Large intestine (tissue), 12 donors: ENCODE data around the gene TNKS2. TPM values are rescaled to one million over a fixed set of nuclear protein-coding genes. Genes with fewer than 3 reads are reported as not detected.
"Not testable (repeated sequence)": the region's sequence is repeated elsewhere in the genome, so short reads cannot be mapped to it uniquely, and the experiment has no call there.

ENCODE experiments used
- DNase-seq, 2 donors: peaks; one replicate each; pipeline versions ENCODE4 v3.0.0 to v3.0.0-alpha.2; 2013
- H3K27ac ChIP-seq: one replicate; pipeline ENCODE4 v1.5.1; 2013; ENCODE audit warnings: low read length
- H3K27me3 ChIP-seq: 2 replicates; pipeline ENCODE4 v1.6.1; 2013; ENCODE audit warnings: low read length; ENCODE audit not compliant: control insufficient read depth, insufficient read depth
- H3K36me3 ChIP-seq: 2 replicates; pipeline ENCODE4 v1.6.1; 2013; ENCODE audit warnings: low read length; ENCODE audit not compliant: control insufficient read depth, insufficient read depth
- H3K4me1 ChIP-seq: one replicate; pipeline ENCODE4 v1.6.1; 2013; ENCODE audit warnings: low read length; ENCODE audit not compliant: control insufficient read depth, insufficient read depth
- H3K4me3 ChIP-seq: one replicate; pipeline ENCODE4 v1.5.1; 2013; ENCODE audit warnings: low read length
- H3K9me3 ChIP-seq: one replicate; pipeline ENCODE4 v1.6.1; 2013; ENCODE audit warnings: mild to moderate bottlenecking, low read depth, low read length, moderate library complexity; ENCODE audit not compliant: control insufficient read depth
- WGBS: methylation state at CpG from one replicate; pipeline ENCODE4 v1.1.5; 2013; ENCODE audit warnings: low lambda C conversion rate; ENCODE audit not compliant: insufficient coverage; 5-methylcytosine and 5-hydroxymethylcytosine counted together
- long read RNA-seq, 11 donors: transcript quantifications; one replicate each; lab custom pipeline, GENCODE V29; 2026
- polyA plus RNA-seq: library from polyadenylated mRNA; unstranded; fragments of 120-200 nt; gene quantifications from one replicate; pipeline ENCODE4 v1.2.1, GENCODE V29; 2013

The TNKS2 gene
- 30.6 TPM for polyA plus RNA-seq
- long read RNA-seq, donor 1: 0 reads
- long read RNA-seq, donor 2, full-length matches to known transcripts: 3 of 8 reads
- long read RNA-seq, donor 2, partial matches to known transcripts: 5 of 8 reads
- long read RNA-seq, donor 2, other reads (novel, unspliced or antisense): 0 of 8 reads
- long read RNA-seq, donor 3: 0 reads
- long read RNA-seq, donor 4: 0 reads
- long read RNA-seq, donor 5, full-length matches to known transcripts: 1 of 12 reads
- long read RNA-seq, donor 5, partial matches to known transcripts: 11 of 12 reads
- long read RNA-seq, donor 5, other reads (novel, unspliced or antisense): 0 of 12 reads
- long read RNA-seq, donor 6, full-length matches to known transcripts: 3 of 3 reads
- long read RNA-seq, donor 6, partial matches to known transcripts: 0 of 3 reads
- long read RNA-seq, donor 6, other reads (novel, unspliced or antisense): 0 of 3 reads
- long read RNA-seq, donor 7, partial matches to known transcripts: 287 of 287 reads
- long read RNA-seq, donor 7, other reads (novel, unspliced or antisense): 0 of 287 reads
- long read RNA-seq, donor 8, full-length matches to known transcripts: 1 of 1 reads
- long read RNA-seq, donor 8, partial matches to known transcripts: 0 of 1 reads
- long read RNA-seq, donor 8, other reads (novel, unspliced or antisense): 0 of 1 reads
- long read RNA-seq, donor 9, full-length matches to known transcripts: 3 of 3 reads
- long read RNA-seq, donor 9, partial matches to known transcripts: 0 of 3 reads
- long read RNA-seq, donor 9, other reads (novel, unspliced or antisense): 0 of 3 reads
- long read RNA-seq, donor 10, full-length matches to known transcripts: 2 of 2 reads
- long read RNA-seq, donor 10, partial matches to known transcripts: 0 of 2 reads
- long read RNA-seq, donor 10, other reads (novel, unspliced or antisense): 0 of 2 reads
- long read RNA-seq, donor 11, full-length matches to known transcripts: 2 of 2 reads
- long read RNA-seq, donor 11, partial matches to known transcripts: 0 of 2 reads
- long read RNA-seq, donor 11, other reads (novel, unspliced or antisense): 0 of 2 reads

- Histone ChIP-seq H3K27ac (peak within 1 kb of the TSS; percentile 97), H3K27me3 (no peaks in the 10 kb centered on the region), H3K4me1 (peaks cover 9% of the 10 kb centered on the region), H3K36me3 (peaks cover 4% of the 10 kb centered on the region), H3K9me3 (no peaks in the 10 kb centered on the region), H3K4me3 (peak within 1 kb of the TSS; percentile 90)
- WGBS: 2% methylated on average over 5 of the region's 64 CpGs
- peak; percentile 97 for DNase-seq
These were observed at the start of gene TNKS2 for GRCh38 chr10:91797874-91798648. Gene TNKS2 (plus strand): TSS chr10:91798426. CDS start chr10:91798691, 265 bp downstream.

- not testable (repeated sequence) for H3K27ac ChIP-seq, H3K27me3 ChIP-seq, H3K9me3 ChIP-seq, H3K36me3 ChIP-seq, H3K4me3 ChIP-seq, H3K4me1 ChIP-seq, DNase-seq
- no CpG with 5 or more reads among the region's 20 CpGs for WGBS
These were observed 48.6 kb upstream of the TNKS2 start for GRCh38 chr10:91749592-91749991.

GRCh38 chr10:91756286-91756685 lies 41.9 kb upstream of the TNKS2 start:
- Histone ChIP-seq H3K4me1 (no peaks in the 10 kb centered on the region), H3K4me3 (no peak overlapping the region), H3K9me3 (no peaks in the 10 kb centered on the region), H3K27ac (no peak overlapping the region), H3K36me3 (no peaks in the 10 kb centered on the region), H3K27me3 (no peaks in the 10 kb centered on the region)
- WGBS: 100% methylated on average over 1 of the region's 2 CpGs
- no peak for DNase-seq

GRCh38 chr10:91758303-91759146 lies 39.7 kb upstream of the TNKS2 start:
- H3K4me1 ChIP-seq: no peaks in the 10 kb centered on the region
- no peaks in the 10 kb centered on the region for H3K27me3 ChIP-seq
- H3K27ac ChIP-seq: no peak overlapping the region
- WGBS: 40% methylated on average over 2 of the region's 3 CpGs
- H3K36me3 ChIP-seq: no peaks in the 10 kb centered on the region
- no peaks in the 10 kb centered on the region for H3K9me3 ChIP-seq
- DNase-seq: peak; percentile 21 to 39
- no peak overlapping the region for H3K4me3 ChIP-seq

- no peaks in the 10 kb centered on the region for H3K27me3 ChIP-seq
- WGBS: 100% methylated on average over 2 of the region's 5 CpGs
- no peaks in the 10 kb centered on the region for H3K4me1 ChIP-seq
- H3K9me3 ChIP-seq: no peaks in the 10 kb centered on the region
- DNase-seq: no peak
- no peak overlapping the region for H3K27ac ChIP-seq
- H3K36me3 ChIP-seq: no peaks in the 10 kb centered on the region
- H3K4me3 ChIP-seq: no peak overlapping the region
These were observed 38.6 kb upstream of the TNKS2 start for GRCh38 chr10:91759581-91759986.

- H3K27ac ChIP-seq: no peak overlapping the region
- no peak for DNase-seq
- H3K4me1 ChIP-seq: no peaks in the 10 kb centered on the region
- WGBS: 100% methylated on average over 1 of the region's 1 CpG
- no peaks in the 10 kb centered on the region for H3K9me3 ChIP-seq
- H3K27me3 ChIP-seq: no peaks in the 10 kb centered on the region
- H3K4me3 ChIP-seq: no peak overlapping the region
- no peaks in the 10 kb centered on the region for H3K36me3 ChIP-seq
These were observed 36.5 kb upstream of the TNKS2 start for GRCh38 chr10:91761721-91762120.

GRCh38 chr10:91762878-91763277 lies 35.3 kb upstream of the TNKS2 start:
- no peak for DNase-seq
- no peaks in the 10 kb centered on the region for H3K36me3 ChIP-seq
- no peaks in the 10 kb centered on the region for H3K27me3 ChIP-seq
- no peak overlapping the region for H3K4me3 ChIP-seq
- WGBS: 100% methylated on average over 1 of the region's 1 CpG
- no peaks in the 10 kb centered on the region for H3K9me3 ChIP-seq
- H3K4me1 ChIP-seq: no peaks in the 10 kb centered on the region
- H3K27ac ChIP-seq: no peak overlapping the region

- Histone ChIP-seq H3K4me1 (no peaks in the 10 kb centered on the region), H3K36me3 (no peaks in the 10 kb centered on the region), H3K4me3 (no peak overlapping the region), H3K27me3 (no peaks in the 10 kb centered on the region), H3K27ac (no peak overlapping the region), H3K9me3 (no peaks in the 10 kb centered on the region)
- no CpG with 5 or more reads among the region's 7 CpGs for WGBS
- DNase-seq: no peak
These were observed 31.6 kb upstream of the TNKS2 start for GRCh38 chr10:91766676-91767075.

- DNase-seq: no peak
These were observed 30.1 kb upstream of the TNKS2 start for GRCh38 chr10:91768123-91768522.

More at GRCh38 chr10:91768123-91768522, 30.1 kb upstream of the TNKS2 start:
- WGBS: no CpG with 5 or more reads among the region's 3 CpGs
- Histone ChIP-seq H3K36me3 (no peaks in the 10 kb centered on the region), H3K4me1 (no peaks in the 10 kb centered on the region), H3K9me3 (no peaks in the 10 kb centered on the region), H3K27ac (no peak overlapping the region), H3K4me3 (no peak overlapping the region), H3K27me3 (no peaks in the 10 kb centered on the region)
